ENCODE data around the gene RNF213. TPM values are rescaled to one million over a fixed set of nuclear protein-coding genes. Genes with fewer than 3 reads are reported as not detected.

Gene RNF213
- total and polyA plus RNA-seq, 10 of the 15 experiments (the other 5 are each of a cell fraction or from before 2014, with no cell fraction given): 18.6 to 145 (median 65.8) TPM

- TF ChIP-seq SRF (IDR thresholded peaks at IDR 0.05; ENCODE audit: low read depth in 2 of 2, low read length in 2 of 2) (no peak), CBX3 (IDR thresholded peaks at IDR 0.05; ENCODE audit: borderline replicate concordance, low read depth) (no peak), EGR1 (IDR thresholded peaks at IDR 0.05; ENCODE audit: borderline replicate concordance in 1 of 2, low read depth in 2 of 2, low read length in 2 of 2) (no peak), KDM1A (IDR thresholded peaks at IDR 0.05; ENCODE audit: borderline replicate concordance) (no peak), ESRRA (IDR thresholded peaks at IDR 0.05; ENCODE audit: low read length) (no peak)
- TF ChIP-seq, protein P1, sequence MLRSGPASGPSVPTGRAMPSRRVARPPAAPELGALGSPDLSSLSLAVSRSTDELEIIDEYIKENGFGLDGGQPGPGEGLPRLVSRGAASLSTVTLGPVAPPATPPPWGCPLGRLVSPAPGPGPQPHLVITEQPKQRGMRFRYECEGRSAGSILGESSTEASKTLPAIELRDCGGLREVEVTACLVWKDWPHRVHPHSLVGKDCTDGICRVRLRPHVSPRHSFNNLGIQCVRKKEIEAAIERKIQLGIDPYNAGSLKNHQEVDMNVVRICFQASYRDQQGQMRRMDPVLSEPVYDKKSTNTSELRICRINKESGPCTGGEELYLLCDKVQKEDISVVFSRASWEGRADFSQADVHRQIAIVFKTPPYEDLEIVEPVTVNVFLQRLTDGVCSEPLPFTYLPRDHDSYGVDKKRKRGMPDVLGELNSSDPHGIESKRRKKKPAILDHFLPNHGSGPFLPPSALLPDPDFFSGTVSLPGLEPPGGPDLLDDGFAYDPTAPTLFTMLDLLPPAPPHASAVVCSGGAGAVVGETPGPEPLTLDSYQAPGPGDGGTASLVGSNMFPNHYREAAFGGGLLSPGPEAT (IDR thresholded peaks at IDR 0.05; ENCODE audit: low read depth): no peak
- TF ChIP-seq, protein P2, sequence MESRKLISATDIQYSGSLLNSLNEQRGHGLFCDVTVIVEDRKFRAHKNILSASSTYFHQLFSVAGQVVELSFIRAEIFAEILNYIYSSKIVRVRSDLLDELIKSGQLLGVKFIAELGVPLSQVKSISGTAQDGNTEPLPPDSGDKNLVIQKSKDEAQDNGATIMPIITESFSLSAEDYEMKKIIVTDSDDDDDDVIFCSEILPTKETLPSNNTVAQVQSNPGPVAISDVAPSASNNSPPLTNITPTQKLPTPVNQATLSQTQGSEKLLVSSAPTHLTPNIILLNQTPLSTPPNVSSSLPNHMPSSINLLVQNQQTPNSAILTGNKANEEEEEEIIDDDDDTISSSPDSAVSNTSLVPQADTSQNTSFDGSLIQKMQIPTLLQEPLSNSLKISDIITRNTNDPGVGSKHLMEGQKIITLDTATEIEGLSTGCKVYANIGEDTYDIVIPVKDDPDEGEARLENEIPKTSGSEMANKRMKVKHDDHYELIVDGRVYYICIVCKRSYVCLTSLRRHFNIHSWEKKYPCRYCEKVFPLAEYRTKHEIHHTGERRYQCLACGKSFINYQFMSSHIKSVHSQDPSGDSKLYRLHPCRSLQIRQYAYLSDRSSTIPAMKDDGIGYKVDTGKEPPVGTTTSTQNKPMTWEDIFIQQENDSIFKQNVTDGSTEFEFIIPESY (IDR thresholded peaks at IDR 0.05): no peak
- Histone ChIP-seq H3K79me2 (ENCODE audit: control insufficient read depth, insufficient read depth, low read length) (no peaks in the 10 kb centered on the region), H3K27me3 (replicated peaks in 1 of 2; ENCODE audit: control insufficient read depth in 2 of 2, insufficient read depth in 2 of 2, low read length in 1 of 2) (no peaks in the 10 kb centered on the region), H3K4me2 (ENCODE audit: control insufficient read depth, insufficient read depth) (no peak overlapping the region), H4K20me1 (ENCODE audit: control insufficient read depth, insufficient read depth) (0 out of 2 replicates have a peak, but pooled peaks cover 3% of the 10 kb centered on the region), H3K9ac (ENCODE audit: control insufficient read depth, insufficient read depth, low read length) (no peak overlapping the region), H3K27ac (ENCODE audit: control insufficient read depth, insufficient read depth) (no peak overlapping the region), H3K4me3 (no peak overlapping the region), H3K36me3 (ENCODE audit: control insufficient read depth in 2 of 2, insufficient read depth in 2 of 2, low read length in 1 of 2) (peaks cover 7 to 34% of the 10 kb centered on the region in 2 experiments; a peak in 3 of 4 replicates), H3K9me3 (replicated peaks; ENCODE audit: control insufficient read depth, insufficient read depth, low read length) (no peaks in the 10 kb centered on the region), H3K4me1 (ENCODE audit: control insufficient read depth, insufficient read depth, low read length) (no peaks in the 10 kb centered on the region), H2AFZ (ENCODE audit: control insufficient read depth, low read depth, low read length) (no peak overlapping the region)
- CTCF ChIA-PET: no interaction called here
- no peak for DNase-seq (ENCODE audit: low read depth, low spot score)
- WGBS (ENCODE audit: insufficient coverage, insufficient replicate concordance, low lambda C conversion rate, missing lambda C conversion rate): 97% methylated on average over 6 of the region's 6 CpGs
- BruUV-seq (replicated peaks): no TSS peak
- ATAC-seq: no peak; the same call in 2 of the 3 replicates
- POLR2A ChIA-PET: interaction anchor here (0.5 to 1.3 kb wide), 2 partner anchors 12 to 548 kb away, joined by 3 read pairs; no protein-coding TSS in a partner anchor
- SMC1A ChIA-PET (ENCODE audit: uncharacterized antibody, unreplicated experiment): no interaction called here
- in situ Hi-C loops (cut with MboI) (no loop called here), intact Hi-C loops (cut with micrococcal nuclease; ENCODE audit: unreplicated experiment) (no loop called here)
- FAIRE-seq: no peak
- RAD21 ChIA-PET (ENCODE audit: unreplicated experiment): no interaction called here
Measured at GRCh38 chr17:80397034-80397387, 136.4 kb downstream of the RNF213 start.

All from GM12878 (cell line).